Spleen (tissue), 11 donors: ENCODE results near the gene RBM20. TPM values are rescaled to one million over a fixed set of nuclear protein-coding genes. Genes with fewer than 3 reads are reported as not detected.

Experiments
- DNase-seq: peaks from one replicate; pipeline ENCODE4 v3.0.0-alpha.2; 2020
- H3K27ac ChIP-seq, 8 donors: fragments of 200-600 bp; sonication (generic) in 7 of 8; 1 replicate in 4 of 8; 2 replicates in 4 of 8; pipeline versions ENCODE4 v1.5.0 to v1.8.0; 2016 to 2021; ENCODE audit warnings: inconsistent platforms in 4 of 8, mild to moderate bottlenecking in 4 of 8, moderate library complexity in 1 of 8
- H3K27me3 ChIP-seq, 7 donors: fragments of 200-600 bp; sonication (generic) in 6 of 7; replicated peaks in 1 of 7; 1 replicate in 4 of 7; 2 replicates in 3 of 7; pipeline versions ENCODE4 v1.5.0 to v1.8.0; 2016 to 2021; ENCODE audit warnings: inconsistent platforms in 3 of 7, mild to moderate bottlenecking in 1 of 7
- H3K36me3 ChIP-seq, 6 donors: fragments of 200-600 bp; sonication (generic) in 5 of 6; 1 replicate in 4 of 6; 2 replicates in 2 of 6; pipeline versions ENCODE4 v1.5.0 to v1.8.0; 2016 to 2021; ENCODE audit warnings: inconsistent platforms in 2 of 6
- H3K4me1 ChIP-seq, 6 donors: fragments of 200-600 bp; sonication (generic) in 5 of 6; 1 replicate in 3 of 6; 2 replicates in 3 of 6; pipeline versions ENCODE4 v1.5.0 to v1.8.0; 2016 to 2021; ENCODE audit warnings: inconsistent platforms in 3 of 6
- H3K4me3 ChIP-seq, 8 donors: fragments of 200-600 bp; sonication (generic) in 7 of 8; 1 replicate in 4 of 8; 2 replicates in 4 of 8; pipeline versions ENCODE4 v1.5.0 to v1.8.0; 2016 to 2021; ENCODE audit warnings: inconsistent platforms in 4 of 8, mild to moderate bottlenecking in 4 of 8, moderate library complexity in 2 of 8
- H3K9me3 ChIP-seq, 8 donors: fragments of 200-600 bp; sonication (generic) in 7 of 8; 1 replicate in 4 of 8; 2 replicates in 4 of 8; pipeline versions ENCODE4 v1.5.0 to v1.8.0; 2016 to 2021; ENCODE audit warnings: inconsistent platforms in 4 of 8
- POLR2A ChIP-seq, 3 donors: fragments of 450-650 bp; IDR thresholded peaks; one replicate each; pipeline ENCODE4 v1.5.1; 2017; ENCODE audit warnings: antibody characterized with exemption in 3 of 3, mild to moderate bottlenecking in 1 of 3
- POLR2AphosphoS5 ChIP-seq, 3 donors: sonication (generic); formaldehyde crosslinking; IDR thresholded peaks; one replicate each; pipeline ENCODE4 v1.5.1; 2017; ENCODE audit warnings: antibody characterized with exemption in 3 of 3
- WGBS, 5 donors: extraction: QIAGEN DNeasy Blood & Tissue Kit in 3 of 5; methylation state at CpG; one replicate each; pipeline versions ENCODE4 v1.1.5 to v1.1.7; 2013 to 2018; 5-methylcytosine and 5-hydroxymethylcytosine counted together
- intact Hi-C: fragments of 100-400 bp; cut with DNase I; formaldehyde crosslinking; loops from one replicate; pipeline ENCODE4 v1.15.0; 2023; ENCODE audit warnings: low total_unique reads
- polyA plus RNA-seq, 3 donors: library from polyadenylated mRNA; stranded (reverse); fragments of 200-250 nt; gene quantifications; one replicate each; pipeline ENCODE4 v1.2.1, GENCODE V29; 2013
- total RNA-seq, 7 donors: library from RNA; depleted of rRNA in 3 of 7; stranded (reverse); fragments of >200 nt in 3 of 7; fragmentation: NEBNext Ultra II Directional in 4 of 7; extraction: Animal tissue kit (Norgen Biotek cat#: 25700) in 4 of 7; gene quantifications; one replicate each; pipeline versions ENCODE4 v1.1.0 to v1.2.1, GENCODE V29; 2016 to 2021
- TF ChIP-seq, protein P1 (sequence below), 11 experiments: fragments of 200-600 bp in 7 of 11; fragments of 450-650 bp in 4 of 11; sonication (generic) in 4 of 11; IDR thresholded peaks in 8 of 11; conservative IDR thresholded peaks in 3 of 11; 1 replicate in 7 of 11; 2 replicates in 4 of 11; pipeline versions ENCODE4 v1.4.0 to v1.8.0; 2016 to 2021; ENCODE audit warnings: antibody characterized with exemption in 11 of 11, inconsistent platforms in 4 of 11, mild to moderate bottlenecking in 1 of 11
- donor health status: healthy with polysubstance abuse.
- donor health status: DM: no; HTN: no; CAD: no; lungs with moderate emphysema.
- donor health status: DM: no; HTN: no; CAD: no.
- donor health status: Bipolar disorder and iron deficiency.
- donor health status: healthy.
- donor health status: DM: no; HTN: no; CAD: no.
- donor health status: DM: yes; HTN: yes; CAD: no.

The RBM20 gene
- total and polyA plus RNA-seq, 10 donors = 0.04 to 0.72 (median 0.29) TPM; not detected in 1

DNA sequence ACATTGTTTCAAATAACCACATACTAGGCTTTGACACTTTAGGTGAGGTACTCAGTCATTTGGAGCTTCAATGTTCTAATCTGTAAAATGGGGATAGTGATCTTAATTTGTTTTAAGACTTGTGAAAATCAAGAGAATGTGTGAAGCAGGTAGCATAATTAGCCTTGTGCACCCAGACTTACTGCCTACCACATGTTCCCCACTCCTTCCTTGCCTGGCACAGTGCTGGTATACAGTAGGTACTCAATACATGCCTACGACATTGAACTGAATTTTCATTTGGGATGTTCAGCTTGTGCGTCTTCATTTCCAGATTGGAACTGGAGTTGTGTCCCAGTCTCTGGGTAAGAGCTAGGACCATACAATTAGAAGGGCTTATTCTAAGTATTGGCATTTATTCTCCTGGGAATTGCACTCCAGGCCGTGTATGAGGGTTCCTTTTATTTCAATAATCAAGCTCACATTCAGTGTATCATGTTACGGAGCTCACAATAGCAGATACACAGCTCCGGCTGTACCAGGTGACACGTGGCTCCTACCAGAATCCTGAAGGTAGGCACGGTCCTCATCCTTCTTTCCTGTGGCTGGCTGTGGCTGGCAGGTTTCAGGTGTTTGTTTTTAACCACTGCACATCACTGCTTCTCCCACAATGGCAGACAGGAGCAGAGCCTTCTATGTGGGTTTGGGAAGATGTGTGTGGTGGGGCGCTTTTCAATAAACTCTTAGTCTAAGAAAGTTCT, 118.1 kb downstream of the RBM20 start:
- no peak overlapping the region for H3K4me3 ChIP-seq
- no peaks in the 10 kb centered on the region for H3K9me3 ChIP-seq
- WGBS, 5 donors = 88 to 92% (median 89%) methylated on average over 8 of the region's 8 CpGs
- no peak for DNase-seq
- intact Hi-C loops = no loop called here
- TF ChIP-seq POLR2A (IDR thresholded peaks at IDR 0.05) = no peak
- no peak for TF ChIP-seq POLR2AphosphoS5 (IDR thresholded peaks at IDR 0.05)
- TF ChIP-seq, protein P1, sequence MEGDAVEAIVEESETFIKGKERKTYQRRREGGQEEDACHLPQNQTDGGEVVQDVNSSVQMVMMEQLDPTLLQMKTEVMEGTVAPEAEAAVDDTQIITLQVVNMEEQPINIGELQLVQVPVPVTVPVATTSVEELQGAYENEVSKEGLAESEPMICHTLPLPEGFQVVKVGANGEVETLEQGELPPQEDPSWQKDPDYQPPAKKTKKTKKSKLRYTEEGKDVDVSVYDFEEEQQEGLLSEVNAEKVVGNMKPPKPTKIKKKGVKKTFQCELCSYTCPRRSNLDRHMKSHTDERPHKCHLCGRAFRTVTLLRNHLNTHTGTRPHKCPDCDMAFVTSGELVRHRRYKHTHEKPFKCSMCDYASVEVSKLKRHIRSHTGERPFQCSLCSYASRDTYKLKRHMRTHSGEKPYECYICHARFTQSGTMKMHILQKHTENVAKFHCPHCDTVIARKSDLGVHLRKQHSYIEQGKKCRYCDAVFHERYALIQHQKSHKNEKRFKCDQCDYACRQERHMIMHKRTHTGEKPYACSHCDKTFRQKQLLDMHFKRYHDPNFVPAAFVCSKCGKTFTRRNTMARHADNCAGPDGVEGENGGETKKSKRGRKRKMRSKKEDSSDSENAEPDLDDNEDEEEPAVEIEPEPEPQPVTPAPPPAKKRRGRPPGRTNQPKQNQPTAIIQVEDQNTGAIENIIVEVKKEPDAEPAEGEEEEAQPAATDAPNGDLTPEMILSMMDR (IDR thresholded peaks at IDR 0.05 in 8 of 11, conservative IDR thresholded peaks at IDR 0.05 in 3 of 11) = no peak
- H3K36me3 ChIP-seq = no peaks in the 10 kb centered on the region
- H3K27me3 ChIP-seq = peaks cover 0 to 23% (median 0%) of the 10 kb centered on the region in 7 donors
- no peak overlapping the region for H3K27ac ChIP-seq
- no peaks in the 10 kb centered on the region for H3K4me1 ChIP-seq

DNA sequence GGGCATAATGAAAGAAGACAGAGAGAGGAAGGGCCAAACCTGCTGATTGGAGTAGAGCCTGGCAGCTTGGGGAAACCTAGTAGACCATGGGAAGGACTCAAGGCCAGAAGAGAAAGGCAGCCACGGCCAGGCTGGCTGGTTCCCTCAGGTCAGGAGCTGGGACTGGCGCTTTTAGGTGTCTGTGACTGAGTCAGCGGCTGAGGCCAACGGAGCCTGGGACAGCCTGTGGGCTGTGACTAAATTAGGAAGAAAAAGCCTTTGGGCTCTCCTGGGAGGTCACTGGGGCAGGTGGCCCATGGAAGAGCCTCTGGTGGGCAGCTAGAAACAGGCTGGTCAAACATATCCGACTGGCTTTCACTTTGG, 118.7 kb downstream of the RBM20 start:
- Histone ChIP-seq H3K27me3 (peaks cover 0 to 23% (median 0%) of the 10 kb centered on the region in 7 donors), H3K27ac (no peak overlapping the region), H3K4me1 (no peaks in the 10 kb centered on the region), H3K36me3 (no peaks in the 10 kb centered on the region), H3K9me3 (no peaks in the 10 kb centered on the region), H3K4me3 (no peak overlapping the region)
- DNase-seq = no peak
- no peak for TF ChIP-seq POLR2AphosphoS5 (IDR thresholded peaks at IDR 0.05)
- no peak for TF ChIP-seq POLR2A (IDR thresholded peaks at IDR 0.05)
- TF ChIP-seq, protein P1 (IDR thresholded peaks at IDR 0.05 in 8 of 11, conservative IDR thresholded peaks at IDR 0.05 in 3 of 11) = no peak
- WGBS, 5 donors = 69 to 91% (median 83%) methylated on average over 5 of the region's 5 CpGs
- intact Hi-C loops = no loop called here

DNA sequence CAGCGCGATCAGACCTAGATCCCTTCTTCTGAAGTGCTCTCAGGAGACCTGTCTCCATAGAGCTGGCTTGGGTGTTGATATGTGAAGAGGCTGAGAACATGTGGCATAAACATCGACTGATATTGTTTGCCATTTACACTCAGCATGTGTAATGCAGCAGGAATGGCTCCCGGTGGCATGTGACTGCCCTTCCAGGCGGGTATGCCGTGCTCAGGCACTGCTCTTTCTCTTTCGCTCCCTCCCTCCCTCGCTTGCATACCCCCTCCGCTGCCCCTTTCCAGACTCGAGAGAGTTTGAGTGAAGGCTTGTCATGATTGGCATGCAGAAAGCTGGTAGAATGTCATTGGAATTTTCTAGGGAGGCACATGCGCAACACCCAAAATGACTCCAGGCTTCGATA, 120.2 kb downstream of the RBM20 start:
- no peaks in the 10 kb centered on the region for H3K36me3 ChIP-seq
- no peak overlapping the region for H3K4me3 ChIP-seq
- TF ChIP-seq POLR2A (IDR thresholded peaks at IDR 0.05) (no peak), POLR2AphosphoS5 (IDR thresholded peaks at IDR 0.05) (no peak)
- TF ChIP-seq, protein P1 (IDR thresholded peaks at IDR 0.05 in 8 of 11, conservative IDR thresholded peaks at IDR 0.05 in 3 of 11) = no peak
- H3K27me3 ChIP-seq = peaks cover 0 to 23% (median 0%) of the 10 kb centered on the region in 7 donors
- no peak for DNase-seq
- H3K9me3 ChIP-seq = no peaks in the 10 kb centered on the region
- WGBS, 5 donors = 85 to 89% (median 86%) methylated on average over 12 of the region's 12 CpGs
- no peak overlapping the region for H3K27ac ChIP-seq
- intact Hi-C loops = no loop called here
- no peaks in the 10 kb centered on the region for H3K4me1 ChIP-seq

- no peaks in the 10 kb centered on the region for H3K4me1 ChIP-seq
These were observed 120.8 kb downstream of the RBM20 start for GRCh38 chr10:110764793-110765512.

More at GRCh38 chr10:110764793-110765512, 120.8 kb downstream of the RBM20 start:
- TF ChIP-seq POLR2A (IDR thresholded peaks at IDR 0.05) (no peak), POLR2AphosphoS5 (IDR thresholded peaks at IDR 0.05) (no peak)
- TF ChIP-seq, protein P1 (IDR thresholded peaks at IDR 0.05 in 8 of 11, conservative IDR thresholded peaks at IDR 0.05 in 3 of 11) = no peak
- intact Hi-C loops = no loop called here
- H3K27me3 ChIP-seq = peaks cover 0 to 23% (median 0%) of the 10 kb centered on the region in 7 donors
- no peak overlapping the region for H3K27ac ChIP-seq
- H3K36me3 ChIP-seq = no peaks in the 10 kb centered on the region
- no peak overlapping the region for H3K4me3 ChIP-seq
- 72 to 82% (median 77%) methylated on average over 13 of the region's 13 CpGs for WGBS, 5 donors
- no peaks in the 10 kb centered on the region for H3K9me3 ChIP-seq
- no peak for DNase-seq
